Measurements from ENCODE around the gene EDARADD. TPM values are rescaled to one million over a fixed set of nuclear protein-coding genes. Genes with fewer than 3 reads are reported as not detected.

EDARADD gene
- total RNA-seq, 1 donor from 2014 or later: 0.59 TPM

DNA sequence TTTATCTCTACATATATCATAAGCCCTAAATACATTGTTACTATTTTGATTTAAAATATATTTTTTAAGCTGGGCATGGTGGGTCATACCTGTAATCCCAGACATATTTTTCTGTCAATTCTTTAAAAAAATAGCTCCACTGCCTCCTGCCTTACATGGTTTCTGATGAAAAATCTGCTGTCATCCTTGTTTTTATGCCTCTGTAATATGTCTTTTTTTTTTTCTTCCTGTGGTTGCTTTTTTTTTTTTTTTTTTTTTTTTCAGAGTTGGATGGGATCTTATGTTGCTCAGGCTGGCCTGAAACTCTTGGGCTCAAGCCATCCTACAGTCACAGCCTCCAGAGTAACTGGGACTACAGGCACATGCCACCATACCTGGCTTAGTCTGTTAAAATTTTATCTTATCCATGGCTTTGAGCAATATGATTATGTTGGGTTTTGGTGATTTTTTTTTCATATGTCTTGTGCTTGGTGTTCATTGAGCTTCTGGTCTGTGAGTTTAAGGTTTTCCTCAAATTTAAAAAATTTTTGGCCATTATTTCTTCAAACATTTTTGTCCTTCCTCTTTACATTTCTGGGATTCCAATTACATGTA, 12.4 kb upstream of the EDARADD start:
- Mint-ChIP-seq H3K27me3 (ENCODE audit: unreplicated experiment) (no peaks in the 10 kb centered on the region), H3K36me3 (ENCODE audit: unreplicated experiment) (no peaks in the 10 kb centered on the region), H3K4me1 (ENCODE audit: unreplicated experiment) (no peaks in the 10 kb centered on the region), H3K27ac (ENCODE audit: unreplicated experiment) (no peak overlapping the region), H3K9me3 (ENCODE audit: unreplicated experiment) (peaks cover 5% of the 10 kb centered on the region), H3K4me3 (ENCODE audit: unreplicated experiment) (no peak overlapping the region)
- TF ChIP-seq, protein P1, sequence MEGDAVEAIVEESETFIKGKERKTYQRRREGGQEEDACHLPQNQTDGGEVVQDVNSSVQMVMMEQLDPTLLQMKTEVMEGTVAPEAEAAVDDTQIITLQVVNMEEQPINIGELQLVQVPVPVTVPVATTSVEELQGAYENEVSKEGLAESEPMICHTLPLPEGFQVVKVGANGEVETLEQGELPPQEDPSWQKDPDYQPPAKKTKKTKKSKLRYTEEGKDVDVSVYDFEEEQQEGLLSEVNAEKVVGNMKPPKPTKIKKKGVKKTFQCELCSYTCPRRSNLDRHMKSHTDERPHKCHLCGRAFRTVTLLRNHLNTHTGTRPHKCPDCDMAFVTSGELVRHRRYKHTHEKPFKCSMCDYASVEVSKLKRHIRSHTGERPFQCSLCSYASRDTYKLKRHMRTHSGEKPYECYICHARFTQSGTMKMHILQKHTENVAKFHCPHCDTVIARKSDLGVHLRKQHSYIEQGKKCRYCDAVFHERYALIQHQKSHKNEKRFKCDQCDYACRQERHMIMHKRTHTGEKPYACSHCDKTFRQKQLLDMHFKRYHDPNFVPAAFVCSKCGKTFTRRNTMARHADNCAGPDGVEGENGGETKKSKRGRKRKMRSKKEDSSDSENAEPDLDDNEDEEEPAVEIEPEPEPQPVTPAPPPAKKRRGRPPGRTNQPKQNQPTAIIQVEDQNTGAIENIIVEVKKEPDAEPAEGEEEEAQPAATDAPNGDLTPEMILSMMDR (IDR thresholded peaks at IDR 0.05): no peak
- DNase-seq (ENCODE audit: extremely low spot score, unreplicated experiment): no peak

DNA sequence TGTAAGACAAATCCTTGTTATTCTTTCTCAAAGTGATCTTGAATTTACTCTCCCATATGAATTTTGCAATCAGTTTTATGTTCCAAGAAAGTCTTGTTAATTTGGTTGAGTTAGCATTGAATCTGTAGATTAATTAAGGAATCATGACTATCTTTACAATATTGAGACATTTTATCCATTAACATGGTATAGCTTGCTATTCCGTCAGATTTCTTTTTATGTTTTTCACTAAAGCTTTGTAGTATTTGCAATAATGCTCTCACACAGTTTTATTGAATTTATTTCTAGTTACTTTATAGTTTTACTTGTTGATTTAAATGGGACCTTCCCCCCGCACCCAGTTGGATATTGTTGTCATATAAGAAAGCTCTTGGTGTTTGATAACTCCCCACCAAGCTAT, 5.8 kb upstream of the EDARADD start:
- Mint-ChIP-seq H3K4me3 (ENCODE audit: unreplicated experiment) (no peak overlapping the region), H3K27ac (ENCODE audit: unreplicated experiment) (no peak overlapping the region), H3K27me3 (ENCODE audit: unreplicated experiment) (peaks cover 33% of the 10 kb centered on the region), H3K4me1 (ENCODE audit: unreplicated experiment) (no peaks in the 10 kb centered on the region), H3K9me3 (ENCODE audit: unreplicated experiment) (no peaks in the 10 kb centered on the region), H3K36me3 (ENCODE audit: unreplicated experiment) (no peaks in the 10 kb centered on the region)
- TF ChIP-seq, protein P1 (IDR thresholded peaks at IDR 0.05): no peak
- DNase-seq (ENCODE audit: extremely low spot score, unreplicated experiment): peak; percentile 13

DNA sequence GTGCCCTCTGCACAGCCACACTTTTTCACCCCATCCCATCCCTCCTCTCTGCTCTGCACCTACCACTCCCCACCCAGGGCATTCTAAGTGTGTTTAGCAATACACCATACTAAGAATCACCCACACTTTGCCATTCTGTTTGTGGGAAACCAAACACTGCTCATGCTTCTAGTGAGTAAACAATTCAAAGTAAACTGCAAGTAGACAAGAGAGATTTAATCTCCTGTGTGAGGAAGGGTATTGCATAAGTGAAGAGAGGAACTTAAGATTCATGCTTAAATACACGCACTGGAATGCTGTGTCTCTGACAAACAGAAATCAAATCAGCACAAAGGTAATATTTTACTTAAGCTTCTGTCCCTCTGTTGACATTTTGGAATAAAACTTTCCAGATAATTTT, 4.8 kb upstream of the EDARADD start:
- no peaks in the 10 kb centered on the region for H3K36me3 Mint-ChIP-seq (ENCODE audit: unreplicated experiment)
- no peaks in the 10 kb centered on the region for H3K4me1 Mint-ChIP-seq (ENCODE audit: unreplicated experiment)
- no peak overlapping the region for H3K27ac Mint-ChIP-seq (ENCODE audit: unreplicated experiment)
- H3K4me3 Mint-ChIP-seq (ENCODE audit: unreplicated experiment): no peak overlapping the region
- TF ChIP-seq, protein P1 (IDR thresholded peaks at IDR 0.05): no peak
- peaks cover 41% of the 10 kb centered on the region for H3K27me3 Mint-ChIP-seq (ENCODE audit: unreplicated experiment)
- no peaks in the 10 kb centered on the region for H3K9me3 Mint-ChIP-seq (ENCODE audit: unreplicated experiment)
- peak; percentile 32 for DNase-seq (ENCODE audit: extremely low spot score, unreplicated experiment)

- TF ChIP-seq, protein P1 (IDR thresholded peaks at IDR 0.05): no peak
- Mint-ChIP-seq H3K36me3 (ENCODE audit: unreplicated experiment) (no peaks in the 10 kb centered on the region), H3K9me3 (ENCODE audit: unreplicated experiment) (no peaks in the 10 kb centered on the region), H3K27me3 (ENCODE audit: unreplicated experiment) (peaks cover 48% of the 10 kb centered on the region), H3K4me1 (ENCODE audit: unreplicated experiment) (peaks cover 6% of the 10 kb centered on the region), H3K27ac (ENCODE audit: unreplicated experiment) (no peak overlapping the region), H3K4me3 (ENCODE audit: unreplicated experiment) (no peak overlapping the region)
- DNase-seq (ENCODE audit: extremely low spot score, unreplicated experiment): peak; percentile 21
Observed at GRCh38 chr1:236391008-236391407, 3.1 kb upstream of the EDARADD start.

DNA sequence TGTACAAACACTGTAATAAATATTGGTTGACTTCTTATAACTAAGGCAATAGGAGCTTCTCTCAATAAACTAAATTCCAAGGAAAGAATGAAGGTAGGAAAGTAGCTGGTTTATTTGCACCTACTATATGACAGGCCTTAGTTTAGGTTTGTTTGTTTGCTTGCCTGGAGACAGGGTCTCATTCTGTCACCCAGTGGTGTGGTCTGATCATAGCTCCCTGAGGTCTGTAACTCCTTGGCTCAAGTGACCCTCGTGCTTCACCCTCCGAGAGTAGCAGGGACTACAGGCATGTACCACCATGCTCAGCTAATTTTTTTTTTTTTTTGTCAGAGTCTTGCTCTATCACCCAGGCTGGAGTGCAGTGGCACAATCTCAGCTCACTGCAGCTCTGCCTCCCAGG, 1.9 kb upstream of the EDARADD start:
- no peaks in the 10 kb centered on the region for H3K9me3 Mint-ChIP-seq (ENCODE audit: unreplicated experiment)
- H3K27me3 Mint-ChIP-seq (ENCODE audit: unreplicated experiment): peaks cover 58% of the 10 kb centered on the region
- no peaks in the 10 kb centered on the region for H3K36me3 Mint-ChIP-seq (ENCODE audit: unreplicated experiment)
- no peak overlapping the region for H3K27ac Mint-ChIP-seq (ENCODE audit: unreplicated experiment)
- H3K4me3 Mint-ChIP-seq (ENCODE audit: unreplicated experiment): no peak overlapping the region
- TF ChIP-seq, protein P1 (IDR thresholded peaks at IDR 0.05): no peak
- no peak for DNase-seq (ENCODE audit: extremely low spot score, unreplicated experiment)
- H3K4me1 Mint-ChIP-seq (ENCODE audit: unreplicated experiment): peaks cover 8% of the 10 kb centered on the region

All from osteocyte (in vitro differentiated cells).